GOT3 (cell line): ENCODE data around the gene USP12.
"Not testable (repeated sequence)": the region's sequence is repeated elsewhere in the genome, so short reads cannot be mapped to it uniquely, and the experiment has no call there.

Source experiments
- DNase-seq: peaks from one replicate; lab custom pipeline; 2025; ENCODE audit warnings: mixed read lengths; lab: John Stamatoyannopoulos, UW

Gene USP12

GRCh38 chr13:27076421-27076820, 95.2 kb downstream of the USP12 start:
- DNase-seq = no peak

DNA sequence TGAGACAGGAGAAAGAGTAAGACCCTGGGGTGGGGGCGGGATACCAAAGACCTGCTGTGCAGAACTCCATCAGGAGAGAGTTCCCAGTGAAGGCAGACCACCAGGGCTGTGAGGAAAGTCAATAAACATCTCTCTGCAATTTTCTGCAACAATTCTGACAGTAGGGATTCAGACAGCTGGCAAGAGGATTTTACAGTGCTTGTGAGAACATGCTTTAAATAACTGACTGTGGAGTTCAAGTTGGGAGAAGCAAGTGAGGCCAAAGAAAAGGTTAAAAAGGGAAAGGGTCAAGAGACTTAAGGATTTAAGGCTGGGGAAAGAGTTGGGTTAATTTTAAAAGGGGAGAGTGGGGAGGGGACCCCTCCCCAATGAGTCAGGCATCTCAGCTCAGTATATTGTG, 98.4 kb downstream of the USP12 start:
- DNase-seq = no peak

GRCh38 chr13:27066123-27066522, 105.5 kb downstream of the USP12 start:
- DNase-seq = not testable (repeated sequence)

DNA sequence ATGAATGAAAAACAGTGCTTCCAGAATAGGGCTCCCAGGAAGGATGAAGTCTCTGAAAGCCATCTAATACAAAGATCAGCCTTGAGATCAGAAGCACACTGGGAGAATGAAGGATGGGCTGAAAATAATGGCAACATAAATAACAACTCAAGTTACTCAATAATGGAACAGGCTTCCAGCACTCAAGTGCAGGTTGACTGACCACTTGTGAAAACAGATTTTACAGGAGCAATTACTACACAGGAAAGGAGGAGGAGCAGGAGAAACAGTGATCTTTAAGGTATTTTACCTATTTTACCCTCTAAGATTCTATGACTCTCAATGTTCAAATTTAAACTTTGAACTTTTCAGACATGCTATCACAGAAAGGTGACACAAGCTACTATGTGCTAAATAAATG, 106.0 kb downstream of the USP12 start:
- no peak for DNase-seq

GRCh38 chr13:27064252-27064995, 107.2 kb downstream of the USP12 start:
- no peak for DNase-seq

DNA sequence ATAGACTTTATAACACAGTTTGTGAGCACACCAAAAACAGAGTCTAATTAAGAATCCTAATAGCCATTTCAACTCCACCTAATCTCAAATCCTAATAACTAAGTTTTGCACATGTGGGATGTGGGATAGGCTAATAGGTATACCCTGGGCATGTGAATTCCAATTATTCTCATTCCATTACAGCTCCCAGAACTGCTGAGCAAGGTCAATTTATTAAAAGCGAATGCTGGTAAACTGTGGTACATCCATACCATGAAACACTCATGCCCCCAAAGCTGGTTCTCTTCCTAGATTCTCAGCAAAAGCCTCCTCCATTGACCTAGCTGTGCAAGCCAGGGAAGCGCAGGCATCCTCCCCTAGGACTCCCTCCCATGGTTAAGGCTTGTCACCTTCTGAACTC, 113.8 kb downstream of the USP12 start:
- no peak for DNase-seq

- no peak for DNase-seq
Observed at GRCh38 chr13:27055526-27055925, 116.1 kb downstream of the USP12 start.

DNA sequence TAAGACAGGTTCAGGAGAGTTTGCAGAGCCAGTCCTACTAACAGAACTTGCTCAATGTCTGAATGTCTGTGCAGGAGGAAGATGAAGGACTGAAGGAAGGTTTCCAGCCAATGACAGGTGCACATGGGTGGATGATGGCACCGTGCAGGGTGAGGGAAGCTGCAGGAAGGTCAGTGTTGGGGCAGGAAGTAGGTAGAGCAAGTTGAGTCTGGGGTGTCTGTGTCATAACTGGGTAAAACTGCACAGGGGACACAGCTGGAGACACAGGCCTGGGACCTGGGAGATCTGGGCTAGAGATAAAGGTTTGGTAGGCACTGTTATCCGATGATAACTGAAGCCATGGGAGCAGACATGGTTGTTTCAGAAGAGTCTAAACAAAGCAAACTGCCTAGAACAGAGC, 116.9 kb downstream of the USP12 start:
- DNase-seq = no peak

DNA sequence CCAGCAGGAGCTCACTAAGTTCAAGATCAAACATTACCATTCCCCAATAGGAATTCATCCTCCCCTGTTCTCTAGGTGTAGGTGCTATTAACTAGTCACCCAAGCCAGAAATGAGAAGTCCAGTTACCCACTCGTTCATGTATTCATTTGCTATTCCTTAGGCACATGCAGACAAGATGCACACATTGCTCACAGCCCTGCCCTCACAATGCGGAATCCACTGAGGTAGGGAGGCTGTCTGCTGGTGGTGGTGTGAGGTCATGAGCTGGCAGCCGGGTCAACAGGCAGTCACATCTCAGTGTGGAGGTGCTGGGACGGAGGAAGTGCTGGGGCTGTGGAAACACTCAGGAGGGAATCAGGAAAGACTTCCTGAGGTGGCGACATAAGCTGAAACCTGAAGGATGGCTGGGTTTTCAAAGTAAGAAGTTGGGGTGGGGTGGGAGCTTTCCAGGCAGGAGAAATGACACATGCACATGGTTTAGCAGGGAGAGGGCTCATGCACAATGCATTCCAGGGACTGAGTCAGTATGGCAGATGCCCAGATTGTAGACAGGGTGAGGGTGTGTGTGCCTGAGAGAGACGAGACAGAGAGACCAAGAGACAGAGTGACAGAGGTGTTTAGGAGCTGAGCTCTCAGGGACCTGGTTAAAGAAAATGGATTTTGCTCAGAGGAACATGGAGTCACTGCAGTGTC, 117.6 kb downstream of the USP12 start:
- DNase-seq = no peak

DNA sequence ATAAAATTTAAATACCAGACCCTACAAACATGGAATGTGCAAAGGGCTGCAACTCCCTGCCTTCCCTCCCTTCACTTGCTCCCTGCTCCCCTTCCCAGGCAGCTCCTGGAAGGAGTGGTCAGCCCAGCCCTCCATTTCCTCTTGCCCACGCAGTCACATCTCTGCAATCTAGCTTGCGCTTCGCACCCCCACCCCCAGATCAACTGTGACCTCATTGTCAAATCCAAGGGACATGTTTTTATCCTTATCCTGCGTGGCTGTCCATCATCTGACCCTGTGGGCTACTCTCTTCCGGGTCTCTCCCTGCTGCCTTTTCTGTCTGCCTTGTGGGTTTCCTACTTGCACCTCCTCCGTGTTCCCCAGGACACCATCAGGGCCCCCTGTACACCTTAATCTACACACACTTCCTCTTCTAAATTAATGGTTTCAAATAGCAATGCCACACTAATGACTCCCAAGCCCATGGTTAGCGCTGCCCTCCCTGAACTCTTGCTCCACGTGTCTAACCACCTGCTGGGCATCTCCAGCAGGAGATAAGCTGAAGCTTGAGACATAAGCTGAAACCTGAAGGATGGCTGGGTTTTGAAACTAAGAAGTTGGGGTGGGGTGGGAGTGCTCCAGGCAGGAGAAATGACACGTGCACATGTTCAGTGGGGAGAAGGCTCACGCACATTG, 118.3 kb downstream of the USP12 start:
- DNase-seq = no peak

GRCh38 chr13:27052551-27053208, 118.9 kb downstream of the USP12 start:
- DNase-seq = no peak

- no peak for DNase-seq
Observed at GRCh38 chr13:27047081-27047480, 124.5 kb downstream of the USP12 start.

GRCh38 chr13:27044837-27045570, 126.6 kb downstream of the USP12 start:
- no peak for DNase-seq

DNA sequence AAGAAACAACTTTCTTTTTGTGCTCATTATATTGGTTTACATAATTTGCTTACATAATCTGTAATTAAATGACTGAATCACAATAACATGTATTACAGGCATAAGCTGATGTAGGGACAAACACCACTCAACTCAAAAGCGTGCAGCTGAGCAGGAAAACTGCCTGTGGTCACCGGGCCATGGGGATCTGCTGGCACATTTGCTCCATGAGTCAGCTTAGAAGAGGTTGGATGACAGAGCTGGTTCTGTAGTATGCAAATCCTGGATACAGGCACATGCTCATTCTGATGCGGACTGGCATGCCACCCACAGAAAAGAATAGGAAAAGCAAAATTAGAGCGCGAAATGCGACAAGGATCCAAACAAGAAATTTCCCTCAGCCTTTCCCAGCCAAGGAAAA, 128.6 kb downstream of the USP12 start:
- DNase-seq = peak; percentile 62

DNA sequence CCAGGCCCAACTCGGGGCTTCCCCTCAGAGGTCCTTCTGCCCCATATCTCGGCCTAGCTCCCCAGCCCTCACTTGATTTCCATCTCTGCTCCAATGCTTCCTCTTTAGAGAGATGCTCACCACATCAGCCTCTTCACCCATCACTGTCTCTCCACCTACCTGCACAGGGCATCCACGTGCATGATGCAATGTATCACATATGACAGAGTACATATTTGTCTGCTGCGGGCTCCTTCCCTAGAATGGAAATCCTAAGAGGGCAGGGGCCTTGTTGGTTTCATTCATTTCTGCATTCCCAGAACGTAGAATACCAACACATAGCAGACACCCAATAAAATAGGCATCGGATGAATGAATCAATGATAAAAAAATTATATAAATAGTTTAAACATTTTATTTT, 130.3 kb downstream of the USP12 start:
- DNase-seq = no peak

DNA sequence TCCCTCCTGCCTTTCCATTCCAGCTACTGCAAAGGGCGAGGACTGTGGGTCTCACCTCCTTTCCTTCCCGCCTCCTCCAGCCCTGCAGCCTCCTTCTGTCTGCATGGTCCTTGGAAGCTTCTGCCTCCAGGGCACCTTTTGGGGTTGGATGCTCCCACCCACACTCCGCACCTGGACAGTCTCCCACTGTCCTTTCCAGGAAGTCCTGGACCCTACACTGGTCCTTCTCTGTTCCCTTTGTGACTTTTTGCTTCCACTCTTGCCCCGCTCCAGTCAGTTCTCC, 130.8 kb downstream of the USP12 start:
- DNase-seq = no peak

- DNase-seq = no peak
Observed at GRCh38 chr13:27039171-27039701, 132.4 kb downstream of the USP12 start.

GRCh38 chr13:27038323-27038722, 133.3 kb downstream of the USP12 start:
- DNase-seq = no peak

DNA sequence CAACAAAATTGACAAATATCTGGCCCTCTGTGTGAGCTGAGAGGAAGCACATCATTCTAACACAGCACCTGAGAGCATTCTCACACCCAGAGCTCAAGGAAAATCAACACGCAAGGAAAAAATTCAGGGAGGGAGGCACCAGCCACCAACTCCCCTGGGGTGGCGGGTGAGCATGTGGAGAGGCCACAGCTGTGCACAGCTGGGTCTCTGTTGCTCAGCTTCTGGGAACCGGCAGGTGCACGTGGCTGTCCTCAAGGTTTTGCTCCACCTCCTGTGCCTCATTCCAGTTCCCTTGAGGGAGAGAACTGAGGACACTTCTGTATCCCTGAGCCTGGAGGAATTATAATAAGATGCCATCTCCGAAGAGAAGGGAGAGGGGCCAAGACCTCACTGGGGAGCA, 134.0 kb downstream of the USP12 start:
- no peak for DNase-seq

GRCh38 chr13:27037171-27037570, 134.4 kb downstream of the USP12 start:
- DNase-seq = no peak

DNA sequence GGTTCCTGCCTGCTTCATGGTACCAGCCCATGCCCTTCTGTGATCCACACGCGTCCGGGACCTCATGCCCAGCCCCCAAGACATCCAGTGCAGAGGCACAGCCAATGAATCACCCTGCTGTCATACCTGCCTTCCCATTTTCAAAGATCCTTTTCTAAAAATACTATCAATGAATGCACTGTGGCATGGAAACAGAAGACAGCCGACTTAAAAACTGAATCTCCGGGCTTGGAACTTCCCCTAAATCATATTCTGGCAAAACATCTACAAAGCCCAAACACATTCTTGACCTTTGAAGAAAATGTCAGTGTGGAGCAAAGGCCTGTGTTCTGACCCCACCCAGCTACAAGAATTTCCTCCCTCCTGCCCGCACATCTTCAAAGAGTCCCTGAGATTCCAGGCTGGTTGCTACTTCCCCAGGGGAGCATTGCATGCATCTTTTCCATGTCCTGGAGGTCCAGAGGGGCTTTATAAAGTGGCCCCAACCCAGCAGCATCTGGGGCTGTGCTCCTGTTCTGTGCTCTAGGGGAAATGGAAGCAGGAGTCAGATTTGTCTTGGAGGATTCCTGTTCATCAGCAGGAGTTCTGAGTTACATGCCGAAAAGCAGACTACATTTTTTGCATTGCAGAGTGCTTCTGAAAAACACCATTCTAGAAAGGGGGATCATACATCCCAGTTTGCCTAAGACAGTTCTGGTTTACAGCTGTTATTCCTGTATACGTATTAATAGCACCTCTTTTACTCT, 135.2 kb downstream of the USP12 start:
- no peak for DNase-seq
